ENCODE results near the gene CIAO3. TPM values are rescaled to one million over a fixed set of nuclear protein-coding genes. Genes with fewer than 3 reads are reported as not detected.
A peak's percentile ranks its signal among the peaks of the same experiment; 100 is the strongest.

The CIAO3 gene
- polyA plus RNA-seq, 3 donors: 8.6 to 41.1 (median 11.8) TPM

GRCh38 chr16:681746-682427, 58.9 kb downstream of the CIAO3 start:
- Mint-ChIP-seq H3K4me3 (peak overlapping the region in 1 of 2 donors; percentile 31), H3K4me1 (peaks cover 26% of the 10 kb centered on the region), H3K9me3 (no peaks in the 10 kb centered on the region), H3K27ac (peak overlapping the region in 2 of 7 donors; percentile 19 to 57), H3K36me3 (peaks cover 18 to 29% of the 10 kb centered on the region in 2 donors), H3K27me3 (ENCODE audit: low read depth in 3 of 3) (peaks cover 2 to 12% (median 4%) of the 10 kb centered on the region in 3 donors)
- intact Hi-C loops (cut with micrococcal nuclease): loop anchor here (5.0 kb wide), 2 partner anchors 45 to 95 kb away; partner anchors contain the start of gene METTL26 (in 1 of the 2)
- Histone ChIP-seq H3K27ac (ENCODE audit: low read depth in 1 of 2, low read length in 2 of 2) (no peak overlapping the region), H2AFZ (ENCODE audit: insufficient read depth, low read depth, low read length, poor library complexity, severe bottlenecking) (no peak overlapping the region), H3K36me3 (replicated peaks in 1 of 2; ENCODE audit: control insufficient read depth in 1 of 2, insufficient read depth in 2 of 2, low read length in 2 of 2) (peaks cover 13 to 20% of the 10 kb centered on the region in 2 donors), H3K4me3 (replicated peaks in 1 of 3; ENCODE audit: low read depth in 2 of 3, low read length in 3 of 3) (peak overlapping the region in 1 of 3 experiments; percentile 82), H4K20me1 (ENCODE audit: insufficient read depth, low read length) (peaks cover 32% of the 10 kb centered on the region), H3K4me2 (replicated peaks; ENCODE audit: extremely low read depth, low read length, poor library complexity, severe bottlenecking) (peak overlapping the region; percentile 95), H3K27me3 (ENCODE audit: control insufficient read depth in 2 of 2, insufficient read depth in 2 of 2, low read length in 2 of 2) (peaks cover 0 to 8% of the 10 kb centered on the region in 2 donors), H3K4me1 (ENCODE audit: control insufficient read depth in 1 of 2, insufficient read depth in 2 of 2, low read length in 2 of 2) (peaks cover 38 to 63% of the 10 kb centered on the region in 2 donors), H3K9ac (ENCODE audit: insufficient read depth, low read length, poor library complexity, severe bottlenecking) (no peak overlapping the region), H3K9me3 (replicated peaks in 1 of 2; ENCODE audit: control insufficient read depth in 1 of 2, insufficient read depth in 1 of 2, low read length in 2 of 2) (no peaks in the 10 kb centered on the region), H3K79me2 (ENCODE audit: insufficient read depth, low read length) (peaks cover 33% of the 10 kb centered on the region)
- no peak for TF ChIP-seq CTCF (IDR thresholded peaks at IDR 0.05)
- WGBS (ENCODE audit: insufficient coverage): 94% methylated on average over 15 of the region's 28 CpGs
- DNase-seq: peak in 1 of 3 donors; percentile 9

- peaks cover 32% of the 10 kb centered on the region for H4K20me1 ChIP-seq (ENCODE audit: insufficient read depth, low read length)
- intact Hi-C loops (cut with micrococcal nuclease): loop anchor here (5.0 kb wide), 2 partner anchors 44 to 94 kb away; partner anchors contain the start of gene METTL26 (in 1 of the 2)
- WGBS (ENCODE audit: insufficient coverage): 46% methylated on average over 36 of the region's 44 CpGs
- H3K9ac ChIP-seq (ENCODE audit: insufficient read depth, low read length, poor library complexity, severe bottlenecking): peak overlapping the region; percentile 78
- H3K27ac ChIP-seq (ENCODE audit: low read depth in 1 of 2, low read length in 2 of 2): peak overlapping the region; percentile 52 to 74
- Mint-ChIP-seq H3K27ac (peak overlapping the region in 5 of 7 donors; percentile 20 to 73 (median 50)), H3K4me3 (peak overlapping the region; percentile 74 to 76), H3K4me1 (peaks cover 26% of the 10 kb centered on the region), H3K36me3 (peaks cover 17 to 23% of the 10 kb centered on the region in 2 donors), H3K27me3 (ENCODE audit: low read depth in 3 of 3) (peaks cover 10 to 20% (median 10%) of the 10 kb centered on the region in 3 donors), H3K9me3 (no peaks in the 10 kb centered on the region)
- peak overlapping the region; percentile 79 for H2AFZ ChIP-seq (ENCODE audit: insufficient read depth, low read depth, low read length, poor library complexity, severe bottlenecking)
- H3K27me3 ChIP-seq (ENCODE audit: control insufficient read depth in 2 of 2, insufficient read depth in 2 of 2, low read length in 2 of 2): peaks cover 2 to 15% of the 10 kb centered on the region in 2 donors
- H3K4me3 ChIP-seq (replicated peaks in 1 of 3; ENCODE audit: low read depth in 2 of 3, low read length in 3 of 3): peak overlapping the region; percentile 58 to 82 (median 76)
- H3K79me2 ChIP-seq (ENCODE audit: insufficient read depth, low read length): peaks cover 33% of the 10 kb centered on the region
- peak; percentile 20 to 46 (median 30) for DNase-seq
- H3K4me2 ChIP-seq (replicated peaks; ENCODE audit: extremely low read depth, low read length, poor library complexity, severe bottlenecking): peak overlapping the region; percentile 95
- TF ChIP-seq CTCF (IDR thresholded peaks at IDR 0.05): peak; percentile 22
- peaks cover 38 to 63% of the 10 kb centered on the region in 2 donors for H3K4me1 ChIP-seq (ENCODE audit: control insufficient read depth in 1 of 2, insufficient read depth in 2 of 2, low read length in 2 of 2)
- H3K9me3 ChIP-seq (replicated peaks in 1 of 2; ENCODE audit: control insufficient read depth in 1 of 2, insufficient read depth in 1 of 2, low read length in 2 of 2): no peaks in the 10 kb centered on the region
- peaks cover 10 to 20% of the 10 kb centered on the region in 2 donors for H3K36me3 ChIP-seq (replicated peaks in 1 of 2; ENCODE audit: control insufficient read depth in 1 of 2, insufficient read depth in 2 of 2, low read length in 2 of 2)
Observed at GRCh38 chr16:680967-681745, 59.6 kb downstream of the CIAO3 start.

Data from CD14-positive monocyte (primary cell).